Brain pericyte (primary cell): ENCODE data around the gene SNTG2.

Experiments used
- DNase-seq: peaks from one replicate; pipeline ENCODE4 v3.0.0-alpha.2; 2012; ENCODE audit warnings: low read depth, low spot score

Gene SNTG2

GRCh38 chr2:1137913-1138391 lies 187.3 kb downstream of the SNTG2 start:
- no peak for DNase-seq

- no peak for DNase-seq
Measured at GRCh38 chr2:1140389-1141003, 189.8 kb downstream of the SNTG2 start.

- no peak for DNase-seq
Measured at GRCh38 chr2:1141079-1141478, 190.4 kb downstream of the SNTG2 start.

GRCh38 chr2:1143129-1143528 lies 192.5 kb downstream of the SNTG2 start:
- no peak for DNase-seq

GRCh38 chr2:1147873-1148612 lies 197.4 kb downstream of the SNTG2 start:
- no peak for DNase-seq

- no peak for DNase-seq
Measured at GRCh38 chr2:1150724-1151511, 200.3 kb downstream of the SNTG2 start.

GRCh38 chr2:1152375-1152774 lies 201.7 kb downstream of the SNTG2 start:
- DNase-seq = no peak

GRCh38 chr2:1153920-1154319 lies 203.3 kb downstream of the SNTG2 start:
- DNase-seq = no peak

GRCh38 chr2:1154710-1155594 lies 204.3 kb downstream of the SNTG2 start:
- DNase-seq = no peak

GRCh38 chr2:1156059-1156458 lies 205.4 kb downstream of the SNTG2 start:
- no peak for DNase-seq

GRCh38 chr2:1156531-1156930 lies 205.9 kb downstream of the SNTG2 start:
- DNase-seq = no peak

GRCh38 chr2:1157107-1157506 lies 206.5 kb downstream of the SNTG2 start:
- no peak for DNase-seq

- no peak for DNase-seq
Measured at GRCh38 chr2:1159013-1159412, 208.4 kb downstream of the SNTG2 start.

GRCh38 chr2:1162246-1162645 lies 211.6 kb downstream of the SNTG2 start:
- no peak for DNase-seq

GRCh38 chr2:1162768-1163584 lies 212.3 kb downstream of the SNTG2 start:
- no peak for DNase-seq

GRCh38 chr2:1166976-1167375 lies 216.3 kb downstream of the SNTG2 start:
- no peak for DNase-seq

- DNase-seq = no peak
Measured at GRCh38 chr2:1168846-1169245, 218.2 kb downstream of the SNTG2 start.

- DNase-seq = no peak
Measured at GRCh38 chr2:1169291-1169949, 218.8 kb downstream of the SNTG2 start.

GRCh38 chr2:1170241-1170640 lies 219.6 kb downstream of the SNTG2 start:
- no peak for DNase-seq

- DNase-seq = no peak
Measured at GRCh38 chr2:1170711-1171110, 220.1 kb downstream of the SNTG2 start.
